ENCODE data around the gene PIP5KL1.

PIP5KL1 gene

GRCh38 chr9:127971357-127972235, 41.0 kb upstream of the PIP5KL1 start:
- peaks cover 100% of the 10 kb centered on the region for H3K4me1 ChIP-seq (ENCODE audit: insufficient read depth, low read length, severe bottlenecking)
- peaks cover 64% of the 10 kb centered on the region for H3K79me2 ChIP-seq (ENCODE audit: insufficient read depth, low read length)
- H3K9ac ChIP-seq (ENCODE audit: low read length): peak overlapping the region; percentile 44; the same call in 1 of the 2 replicates
- no peaks in the 10 kb centered on the region for H4K20me1 ChIP-seq (ENCODE audit: insufficient read depth, low read length)
- no peaks in the 10 kb centered on the region for H3K9me2 ChIP-seq (ENCODE audit: low read depth, low read length)
- H2AFZ ChIP-seq (ENCODE audit: low read length): no peak overlapping the region
- peak overlapping the region; percentile 90 for H3K27ac ChIP-seq (ENCODE audit: low read depth, low read length, poor library complexity, severe bottlenecking)
- H3K9me3 ChIP-seq (ENCODE audit: low read length): no peaks in the 10 kb centered on the region
- peak overlapping the region; percentile 90 for H3K4me2 ChIP-seq (ENCODE audit: low read length)
- H3F3A ChIP-seq (ENCODE audit: insufficient read depth, low read length): no peaks in the 10 kb centered on the region
- H3K27me3 ChIP-seq (ENCODE audit: insufficient read depth, low read length): no peaks in the 10 kb centered on the region
- TF ChIP-seq EZH2 (IDR thresholded peaks at IDR 0.05; ENCODE audit: borderline replicate concordance, low read length) (no peak), CTCF (IDR thresholded peaks at IDR 0.05; ENCODE audit: low read length) (no peak)
- H3K4me3 ChIP-seq (ENCODE audit: low read depth, low read length, poor library complexity, severe bottlenecking): peak overlapping the region; percentile 83
- peaks cover 16% of the 10 kb centered on the region for H3K36me3 ChIP-seq (ENCODE audit: insufficient read depth, low read length)

GRCh38 chr9:127970401-127971313, 40.1 kb upstream of the PIP5KL1 start:
- no peaks in the 10 kb centered on the region for H3K9me3 ChIP-seq (ENCODE audit: low read length)
- peak overlapping the region; percentile 90 for H3K27ac ChIP-seq (ENCODE audit: low read depth, low read length, poor library complexity, severe bottlenecking)
- peak overlapping the region; percentile 18 for H3K4me3 ChIP-seq (ENCODE audit: low read depth, low read length, poor library complexity, severe bottlenecking)
- H3K9me2 ChIP-seq (ENCODE audit: low read depth, low read length): no peaks in the 10 kb centered on the region
- H3F3A ChIP-seq (ENCODE audit: insufficient read depth, low read length): no peaks in the 10 kb centered on the region
- H3K36me3 ChIP-seq (ENCODE audit: insufficient read depth, low read length): peaks cover 11% of the 10 kb centered on the region
- H2AFZ ChIP-seq (ENCODE audit: low read length): no peak overlapping the region
- H4K20me1 ChIP-seq (ENCODE audit: insufficient read depth, low read length): no peaks in the 10 kb centered on the region
- no peak; the same call in 1 of the 2 replicates for TF ChIP-seq CTCF (IDR thresholded peaks at IDR 0.05; ENCODE audit: low read length)
- TF ChIP-seq EZH2 (IDR thresholded peaks at IDR 0.05; ENCODE audit: borderline replicate concordance, low read length): no peak
- no peaks in the 10 kb centered on the region for H3K27me3 ChIP-seq (ENCODE audit: insufficient read depth, low read length)
- H3K79me2 ChIP-seq (ENCODE audit: insufficient read depth, low read length): peaks cover 64% of the 10 kb centered on the region
- peak overlapping the region; percentile 8; the same call in 1 of the 2 replicates for H3K9ac ChIP-seq (ENCODE audit: low read length)
- peaks cover 100% of the 10 kb centered on the region for H3K4me1 ChIP-seq (ENCODE audit: insufficient read depth, low read length, severe bottlenecking)
- peak overlapping the region; percentile 41 for H3K4me2 ChIP-seq (ENCODE audit: low read length)

GRCh38 chr9:127968700-127969383, 38.3 kb upstream of the PIP5KL1 start:
- H3K9ac ChIP-seq (ENCODE audit: low read length): no peak overlapping the region; the same call in 1 of the 2 replicates
- no peak overlapping the region for H3K4me3 ChIP-seq (ENCODE audit: low read depth, low read length, poor library complexity, severe bottlenecking)
- peaks cover 10% of the 10 kb centered on the region; the same call in 1 of the 2 replicates for H3K36me3 ChIP-seq (ENCODE audit: insufficient read depth, low read length)
- peaks cover 62% of the 10 kb centered on the region for H3K79me2 ChIP-seq (ENCODE audit: insufficient read depth, low read length)
- peak overlapping the region; percentile 90 for H3K27ac ChIP-seq (ENCODE audit: low read depth, low read length, poor library complexity, severe bottlenecking)
- peak overlapping the region; percentile 41; the same call in 1 of the 2 replicates for H3K4me2 ChIP-seq (ENCODE audit: low read length)
- peaks cover 98% of the 10 kb centered on the region for H3K4me1 ChIP-seq (ENCODE audit: insufficient read depth, low read length, severe bottlenecking)
- no peak overlapping the region for H2AFZ ChIP-seq (ENCODE audit: low read length)
- no peaks in the 10 kb centered on the region for H3K27me3 ChIP-seq (ENCODE audit: insufficient read depth, low read length)
- H3K9me2 ChIP-seq (ENCODE audit: low read depth, low read length): no peaks in the 10 kb centered on the region
- H3F3A ChIP-seq (ENCODE audit: insufficient read depth, low read length): no peaks in the 10 kb centered on the region
- TF ChIP-seq EZH2 (IDR thresholded peaks at IDR 0.05; ENCODE audit: borderline replicate concordance, low read length): no peak
- no peak for TF ChIP-seq CTCF (IDR thresholded peaks at IDR 0.05; ENCODE audit: low read length)
- no peaks in the 10 kb centered on the region for H3K9me3 ChIP-seq (ENCODE audit: low read length)
- H4K20me1 ChIP-seq (ENCODE audit: insufficient read depth, low read length): no peaks in the 10 kb centered on the region
